Measurements from ENCODE around the gene IL9. TPM values are rescaled to one million over a fixed set of nuclear protein-coding genes. Genes with fewer than 3 reads are reported as not detected.
A peak's percentile ranks its signal among the peaks of the same experiment; 100 is the strongest.

Gene IL9
- total RNA-seq, 1 donor from 2014 or later, result not detected

DNA sequence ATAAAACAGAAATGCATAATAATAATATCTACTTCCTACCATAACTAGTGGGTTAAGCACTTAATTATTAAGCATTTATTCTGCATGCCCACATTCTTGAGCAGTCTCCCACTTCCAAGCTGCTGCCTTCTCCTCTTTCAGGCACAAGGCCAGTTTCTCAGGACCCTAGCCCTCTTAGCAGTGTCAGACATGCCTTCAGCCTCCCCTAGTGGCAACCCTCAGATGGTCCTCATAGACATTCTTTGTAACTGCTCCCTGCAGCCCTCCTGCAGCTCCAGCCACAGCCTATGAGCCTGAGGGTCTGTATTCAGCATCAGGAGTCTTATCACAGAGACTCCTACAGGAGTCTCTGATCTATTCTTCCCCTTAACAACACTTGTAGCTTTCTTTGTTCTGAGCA is 3.9 kb downstream of the IL9 start:
- no peak for DNase-seq (ENCODE audit: low read depth in 2 of 2)

DNA sequence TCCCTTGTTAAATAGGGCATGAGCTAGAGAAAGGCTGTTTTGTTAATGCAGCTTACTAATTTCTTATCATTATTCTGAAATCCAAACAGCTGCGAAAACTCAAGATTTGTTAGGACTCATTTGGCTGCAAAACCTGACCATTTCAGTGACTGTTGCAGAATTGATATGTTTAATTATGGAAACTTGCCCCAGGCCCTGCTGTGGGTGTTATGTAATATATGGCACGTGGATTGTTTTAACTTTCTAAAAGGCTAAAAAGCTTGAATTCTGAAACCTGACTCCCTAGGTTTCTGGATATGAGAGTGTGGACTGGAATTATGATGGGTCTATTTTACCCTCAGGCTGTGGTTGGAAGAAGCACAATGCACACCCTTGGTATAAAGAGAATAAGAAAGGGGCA is 4.4 kb downstream of the IL9 start:
- no peak for DNase-seq (ENCODE audit: low read depth in 2 of 2)

DNA sequence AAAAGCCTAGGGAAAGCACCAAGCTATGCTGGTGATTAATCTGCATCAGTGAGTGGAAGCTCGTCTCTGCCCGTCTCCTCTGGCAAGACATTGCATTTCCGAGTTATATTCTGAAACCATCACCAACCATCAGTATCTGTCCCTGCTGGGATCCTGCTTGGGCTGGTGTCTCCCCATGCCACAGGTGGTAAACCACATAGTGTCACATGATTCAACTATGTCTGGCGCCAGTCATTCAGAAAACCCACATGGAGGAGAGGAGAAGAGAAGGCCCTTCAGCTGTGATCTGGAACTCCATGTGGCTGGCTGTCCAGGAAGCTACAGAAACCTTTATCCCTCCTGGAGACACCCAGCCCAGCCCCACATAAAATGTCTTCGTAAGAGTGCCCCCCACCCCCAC is 4.8 kb downstream of the IL9 start:
- no peak for DNase-seq (ENCODE audit: low read depth in 2 of 2)

DNA sequence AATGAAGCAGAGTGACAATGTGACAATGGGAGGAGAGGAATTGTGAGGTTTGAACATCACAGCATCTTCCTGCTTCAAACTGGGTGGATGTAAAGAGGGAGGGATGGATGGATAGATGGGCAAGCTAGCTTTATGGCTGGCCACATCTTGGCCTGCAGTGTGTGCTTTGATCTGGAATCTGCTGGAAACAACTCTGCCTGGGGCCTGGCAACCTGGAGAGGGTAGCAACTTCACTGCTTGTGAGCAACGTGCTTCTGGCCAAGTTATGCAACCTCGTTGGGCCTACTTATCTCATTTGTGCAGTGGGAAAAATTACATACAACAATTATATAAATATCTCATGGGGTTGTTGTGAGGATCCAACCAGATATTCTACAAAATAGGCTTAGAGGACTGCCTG is 5.3 kb downstream of the IL9 start:
- DNase-seq (ENCODE audit: low read depth in 2 of 2), result no peak

DNA sequence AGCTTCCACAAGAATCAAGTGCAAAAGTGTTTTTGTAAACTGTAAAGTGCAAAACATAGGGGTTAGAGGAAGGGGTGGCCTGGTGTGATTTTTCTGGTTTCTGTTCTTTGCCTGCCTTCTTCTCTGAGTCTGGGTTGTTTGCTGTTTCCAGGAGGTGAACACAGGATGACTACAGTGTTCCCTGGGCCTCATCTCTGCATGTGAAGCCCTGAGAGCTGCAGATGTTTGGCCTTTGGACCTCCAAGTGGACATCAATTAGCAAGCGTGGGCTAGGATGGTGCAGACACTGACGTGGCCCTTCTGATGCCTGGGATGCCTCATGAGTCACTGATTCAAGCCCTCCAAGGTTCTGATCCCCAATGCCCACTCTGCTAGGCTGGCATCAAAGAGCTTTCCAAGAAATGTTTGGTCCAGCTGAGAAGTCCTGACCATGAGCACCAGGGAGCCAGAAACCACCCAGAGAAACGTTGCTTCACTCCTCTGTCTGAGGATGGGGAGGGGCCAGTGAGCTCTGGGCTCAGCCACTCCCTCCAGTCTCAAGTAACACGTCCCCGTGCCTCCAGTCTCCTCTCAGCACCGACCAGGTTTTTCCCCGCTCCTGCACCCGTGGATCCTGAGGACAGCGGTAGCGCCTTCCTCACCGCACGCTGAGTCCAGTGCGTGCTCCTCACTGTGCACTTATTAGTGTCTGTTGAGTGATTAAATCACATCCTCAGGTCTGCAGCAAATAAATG is 7.6 kb downstream of the IL9 start:
- no peak for DNase-seq (ENCODE audit: low read depth in 2 of 2)

DNA sequence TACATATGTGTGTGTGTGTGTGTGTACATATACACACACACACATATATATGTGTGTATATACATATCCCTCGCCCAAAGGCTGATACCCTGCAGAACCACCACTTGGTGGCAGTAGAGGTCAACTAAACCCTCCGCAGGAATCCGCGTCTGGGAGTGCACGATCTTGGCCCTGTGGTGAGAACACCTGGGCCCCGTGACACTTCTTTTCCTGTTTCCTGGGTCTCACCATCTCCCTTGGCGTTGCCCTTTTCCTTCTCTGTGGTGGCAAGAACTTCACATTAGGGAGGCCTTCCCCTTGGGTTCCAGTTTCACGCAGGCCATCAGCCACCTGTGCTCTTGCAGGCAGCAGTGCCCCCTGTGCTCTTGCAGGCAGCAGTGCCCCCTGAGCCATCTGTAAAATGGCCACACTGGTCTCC is 8.2 kb downstream of the IL9 start:
- peak; percentile 62 to 70 for DNase-seq (ENCODE audit: low read depth in 2 of 2)

DNA sequence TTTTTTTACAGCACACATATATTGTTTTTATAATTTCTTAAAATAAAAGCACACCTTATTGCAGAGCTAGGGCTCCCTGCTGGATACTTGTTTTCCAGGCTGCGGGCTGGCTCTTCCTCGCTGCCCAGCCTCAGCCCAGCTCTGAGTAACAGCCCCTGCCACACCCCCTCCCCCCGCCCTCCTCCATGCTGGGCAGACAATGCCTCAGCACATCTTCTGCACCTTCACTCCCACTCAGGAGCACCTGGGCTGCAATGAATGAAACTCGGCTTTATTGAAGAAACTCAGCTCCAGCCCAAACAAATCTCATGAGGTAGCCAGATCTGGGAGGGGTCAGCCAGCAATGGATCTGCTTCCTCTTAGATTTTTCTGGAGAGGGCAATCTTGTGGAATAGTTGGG is 9.5 kb downstream of the IL9 start:
- no peak for DNase-seq (ENCODE audit: low read depth in 2 of 2)

DNA sequence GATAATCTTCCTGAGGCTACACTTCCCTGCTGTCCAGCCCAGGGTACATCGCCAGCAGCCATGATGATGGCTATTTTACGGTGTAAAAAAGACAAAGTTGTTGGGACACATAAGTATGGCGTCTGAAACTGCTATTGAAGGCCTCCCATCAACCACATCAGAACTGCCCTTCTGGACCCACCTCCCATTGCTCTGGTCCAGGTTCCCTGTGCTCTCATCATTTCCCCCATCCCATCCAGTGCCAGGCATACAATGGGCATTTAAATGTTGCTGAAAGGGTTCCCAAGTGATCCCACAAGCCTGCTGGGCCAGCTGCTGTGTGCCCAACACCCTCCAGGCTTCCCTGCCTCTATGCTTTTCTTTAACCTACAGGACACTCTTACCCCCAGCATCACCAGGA is 10.6 kb downstream of the IL9 start:
- DNase-seq (ENCODE audit: low read depth in 2 of 2), result no peak

DNA sequence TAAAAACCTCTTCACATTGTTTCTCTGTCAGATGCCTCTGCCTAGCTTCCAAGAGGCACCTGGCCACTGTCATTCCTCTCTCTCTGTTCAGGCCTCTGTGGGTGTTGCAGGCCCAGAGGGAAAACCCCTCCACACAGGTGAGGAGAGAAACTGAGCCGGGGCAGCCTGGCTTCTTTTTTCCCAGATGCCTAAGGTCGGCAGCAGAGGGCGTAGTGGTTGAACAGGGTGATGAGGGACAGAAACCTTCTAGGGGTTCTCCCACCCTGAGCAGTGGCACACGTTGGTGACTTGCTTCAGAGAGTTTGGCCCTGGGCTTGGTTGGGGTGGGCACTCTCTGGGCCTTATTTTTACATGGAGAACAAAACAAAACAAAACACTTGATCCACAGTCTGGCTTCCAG is 12.2 kb downstream of the IL9 start:
- DNase-seq (ENCODE audit: low read depth in 2 of 2), result no peak

DNA sequence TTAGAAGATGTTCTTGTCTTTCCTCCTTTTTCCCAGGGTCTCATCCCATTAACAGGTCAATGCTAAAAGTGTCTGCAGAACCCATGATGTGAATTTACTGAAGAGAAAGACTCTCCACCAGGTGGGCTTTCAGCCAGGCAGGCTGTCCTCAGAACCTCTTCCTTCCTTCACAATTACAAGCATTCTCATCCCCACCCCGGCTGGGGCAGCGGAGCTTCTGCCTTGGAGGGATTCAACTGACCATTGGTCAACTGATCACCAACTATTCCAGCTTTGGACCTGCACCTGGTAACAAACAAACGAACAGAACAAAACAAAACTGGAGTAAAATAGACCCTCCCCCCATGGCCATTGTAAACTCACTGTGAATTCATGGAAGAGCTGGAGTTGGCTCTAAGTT is 12.6 kb downstream of the IL9 start:
- no peak for DNase-seq (ENCODE audit: low read depth in 2 of 2)

DNA sequence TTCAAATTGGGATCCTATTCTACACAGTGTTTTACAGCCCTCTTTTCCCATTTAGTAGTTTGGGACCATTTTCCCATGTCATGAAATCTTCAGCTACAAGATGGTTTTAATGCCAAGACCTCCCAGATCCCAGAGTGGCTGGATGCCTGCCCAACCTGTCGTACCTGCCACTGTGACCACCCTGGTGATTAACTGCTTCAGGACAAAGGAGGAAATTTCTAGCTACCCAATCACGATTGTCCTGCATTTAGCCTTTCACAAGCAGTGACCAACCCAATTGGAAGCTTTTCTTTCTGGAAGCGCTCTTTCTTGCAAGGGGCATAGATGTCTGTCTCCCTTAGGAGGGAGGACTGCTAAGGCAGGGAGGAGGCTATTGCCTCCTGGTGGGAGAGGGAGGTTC is 13.8 kb downstream of the IL9 start:
- DNase-seq (ENCODE audit: low read depth in 2 of 2), result no peak

DNA sequence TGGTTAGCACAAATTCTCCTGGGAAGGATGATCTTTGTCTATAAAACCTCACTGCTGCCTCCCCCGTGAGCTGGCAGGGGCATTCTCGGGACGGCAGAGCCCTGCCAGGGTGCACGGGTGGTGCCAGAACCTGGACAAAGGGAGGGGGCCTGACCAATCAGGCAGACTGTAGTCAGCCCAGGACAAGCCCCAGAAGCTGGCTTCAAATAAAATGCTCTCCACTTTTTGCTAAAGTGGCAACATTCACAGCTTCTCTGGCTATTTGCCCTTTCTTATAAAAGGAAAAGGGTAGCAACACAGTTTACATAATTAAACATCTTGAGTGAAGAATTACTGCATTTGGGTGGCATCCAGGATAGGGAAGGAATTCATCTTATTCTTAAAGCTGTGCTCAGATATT is 14.4 kb downstream of the IL9 start:
- DNase-seq (ENCODE audit: low read depth in 2 of 2), result no peak

DNA sequence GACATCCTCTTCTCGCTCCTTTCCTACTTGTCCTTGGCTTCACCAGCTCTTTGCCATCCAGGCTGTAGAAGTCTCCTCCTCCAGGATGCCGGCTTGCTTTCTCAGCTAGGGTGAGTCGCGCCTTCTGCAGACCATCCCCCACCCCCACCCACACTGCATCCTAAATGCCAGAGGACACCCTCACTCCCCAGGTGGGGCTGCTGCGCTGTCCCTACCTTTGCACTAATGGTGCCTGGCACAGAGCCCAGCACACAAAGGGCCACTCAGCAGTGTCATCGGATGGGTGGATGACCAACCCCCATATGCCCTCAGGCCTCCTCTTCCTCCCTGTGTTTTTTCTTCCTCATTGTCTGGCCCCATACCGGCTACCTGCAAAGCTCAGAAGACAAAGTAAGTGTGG is 14.8 kb downstream of the IL9 start:
- DNase-seq (ENCODE audit: low read depth in 2 of 2), result no peak

DNA sequence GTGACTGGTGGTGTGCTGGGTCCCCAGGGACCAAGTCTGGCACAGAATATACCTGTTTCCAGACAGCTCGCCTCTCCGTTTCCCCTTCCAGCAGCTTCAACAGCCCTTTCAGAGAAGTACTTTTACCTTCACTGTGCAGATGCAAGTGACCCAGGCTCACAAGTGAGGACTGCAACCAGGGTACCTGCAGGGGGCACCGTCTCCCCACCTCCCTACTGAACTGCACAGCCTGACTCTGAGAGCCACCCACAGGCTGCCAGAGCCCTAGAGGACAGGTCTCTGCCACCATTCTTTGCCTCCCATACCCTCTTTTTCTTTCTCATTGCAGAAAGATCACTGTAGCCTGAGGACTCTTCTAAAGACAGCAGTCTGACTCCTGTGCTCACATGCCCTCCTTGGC is 15.4 kb downstream of the IL9 start:
- peak in 1 of 2 donors; percentile 12 for DNase-seq (ENCODE audit: low read depth in 2 of 2)

DNA sequence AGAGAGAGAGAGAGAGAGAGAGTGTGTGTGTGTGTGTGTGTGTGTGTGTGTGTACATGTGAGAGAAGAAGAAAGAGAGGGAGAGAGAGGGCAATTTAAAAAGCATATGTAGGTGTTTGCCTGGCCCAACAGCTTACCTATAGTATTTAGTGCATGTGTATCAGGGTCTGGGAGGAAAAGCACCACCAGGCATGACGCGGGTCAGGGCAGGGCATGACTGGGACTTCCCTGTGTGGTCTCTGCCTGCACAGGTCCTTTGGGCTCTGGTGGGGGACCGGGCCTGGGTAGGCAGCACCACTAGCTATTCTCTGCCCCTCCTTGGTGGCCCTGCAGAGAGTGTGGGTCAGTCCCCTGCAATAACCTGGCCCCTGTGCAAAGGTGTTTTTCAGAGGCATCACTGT is 16.1 kb downstream of the IL9 start:
- DNase-seq (ENCODE audit: low read depth in 2 of 2), result no peak

DNA sequence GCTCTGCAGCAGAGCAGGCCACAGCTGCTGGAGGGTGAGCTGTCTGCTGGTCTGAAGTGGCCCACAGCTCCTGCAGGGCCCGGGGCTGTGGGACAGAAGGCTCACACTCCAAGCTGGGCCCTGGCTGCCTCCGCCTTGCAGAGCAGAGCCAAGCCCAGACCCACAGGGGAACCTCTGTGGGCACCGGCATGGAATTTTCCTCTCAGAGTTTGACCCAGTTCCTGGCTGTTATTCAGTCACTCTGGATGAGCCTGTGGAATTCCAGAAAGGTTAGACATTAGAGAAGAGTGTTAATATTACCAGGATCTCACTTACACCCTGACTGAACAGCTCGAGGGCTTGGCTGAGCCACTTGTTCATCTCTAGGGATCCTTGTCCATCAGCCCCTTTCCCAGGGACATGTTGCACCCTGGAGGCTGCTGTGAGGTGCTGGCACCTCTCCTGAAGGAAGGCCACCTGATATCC is 17.5 kb downstream of the IL9 start:
- no peak for DNase-seq (ENCODE audit: low read depth in 2 of 2)

DNA sequence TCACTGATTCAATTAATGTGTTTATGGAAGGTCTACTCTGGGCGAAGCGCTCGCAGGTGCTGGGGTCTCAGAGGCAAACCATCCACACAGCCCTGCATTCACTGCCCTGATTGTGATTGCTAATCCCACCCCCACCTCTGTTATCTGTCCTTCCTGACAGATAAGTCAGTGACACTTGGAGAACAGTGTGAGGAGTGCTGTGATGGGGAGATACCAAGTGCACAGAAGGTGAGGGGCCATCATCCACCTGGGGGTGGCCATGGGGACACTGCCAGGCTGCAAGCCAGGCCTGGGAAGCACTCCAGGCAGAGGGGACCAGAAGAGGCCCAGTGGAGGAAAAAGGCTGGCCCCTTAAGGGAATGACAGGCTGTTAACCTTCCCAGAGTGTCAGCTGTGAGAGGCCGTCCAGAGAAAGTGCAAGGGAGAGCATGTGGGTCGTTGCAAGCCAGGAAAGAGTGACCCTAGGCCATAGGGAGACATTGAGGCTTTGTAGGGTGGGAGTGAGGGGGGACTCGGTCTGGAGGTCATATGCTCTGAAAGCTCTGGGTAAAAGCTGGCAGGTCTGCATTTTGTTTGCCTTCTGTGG is 18.0 kb downstream of the IL9 start:
- DNase-seq (ENCODE audit: low read depth in 2 of 2), result no peak

DNA sequence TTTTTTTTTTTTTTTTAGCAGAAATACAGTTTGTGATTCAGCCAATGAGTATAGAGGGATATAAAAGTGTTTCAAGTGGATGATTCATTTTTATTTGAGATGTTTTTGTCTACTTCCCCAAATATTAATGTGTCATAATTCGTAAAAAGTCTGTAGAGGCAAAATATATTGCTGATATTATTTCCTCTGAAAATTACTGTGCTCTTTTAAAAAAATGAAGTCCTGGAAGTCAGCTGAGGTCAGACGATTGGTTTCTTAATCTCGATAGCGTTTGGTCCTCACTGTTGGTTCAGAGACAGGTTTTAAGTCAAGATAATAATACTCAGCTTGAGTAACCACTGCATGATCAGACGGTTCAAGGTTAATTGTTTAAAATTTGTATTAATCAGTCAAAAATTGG is 19.5 kb downstream of the IL9 start:
- DNase-seq (ENCODE audit: low read depth in 2 of 2), result no peak

DNA sequence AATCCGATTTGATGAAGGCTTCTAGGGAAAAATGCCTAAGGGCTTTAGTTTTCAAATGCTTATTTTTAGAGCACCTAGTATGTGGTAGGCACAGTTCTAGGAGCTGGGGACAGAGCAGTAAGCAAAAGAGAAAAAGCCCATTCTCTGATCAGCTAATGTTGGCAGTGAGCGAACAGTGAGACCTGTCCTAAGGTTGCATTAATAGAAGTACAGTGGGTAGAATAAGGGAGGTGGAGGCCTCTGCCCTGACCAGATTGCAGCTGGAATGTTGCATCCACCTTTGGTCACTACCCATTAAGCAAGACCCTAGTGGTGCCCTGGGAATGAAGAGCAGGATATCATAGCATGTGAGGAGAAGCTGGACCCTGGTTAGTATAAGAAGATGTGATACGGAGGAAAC is 20.1 kb downstream of the IL9 start:
- DNase-seq (ENCODE audit: low read depth in 2 of 2), result no peak

DNA sequence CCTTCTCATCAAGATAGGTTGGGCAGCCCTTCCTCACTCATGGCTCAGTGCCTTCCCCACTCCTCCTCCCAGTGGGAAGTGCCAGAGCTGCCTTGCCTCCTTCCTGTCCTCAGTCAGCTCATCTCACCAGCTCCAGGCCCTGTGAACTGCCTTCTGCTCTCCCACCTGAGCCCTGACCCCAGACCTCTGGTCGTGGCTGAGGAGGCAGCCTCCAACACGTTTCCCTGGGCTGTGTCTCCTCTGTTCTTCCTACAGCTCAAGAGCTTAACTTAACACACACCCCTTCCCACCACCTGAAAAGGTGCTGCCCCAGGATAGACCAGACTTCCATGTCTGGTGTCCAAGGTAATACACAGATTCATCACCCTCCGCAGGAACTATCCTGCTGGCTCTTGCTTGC is 21.2 kb downstream of the IL9 start:
- DNase-seq (ENCODE audit: low read depth in 2 of 2), result no peak

DNA sequence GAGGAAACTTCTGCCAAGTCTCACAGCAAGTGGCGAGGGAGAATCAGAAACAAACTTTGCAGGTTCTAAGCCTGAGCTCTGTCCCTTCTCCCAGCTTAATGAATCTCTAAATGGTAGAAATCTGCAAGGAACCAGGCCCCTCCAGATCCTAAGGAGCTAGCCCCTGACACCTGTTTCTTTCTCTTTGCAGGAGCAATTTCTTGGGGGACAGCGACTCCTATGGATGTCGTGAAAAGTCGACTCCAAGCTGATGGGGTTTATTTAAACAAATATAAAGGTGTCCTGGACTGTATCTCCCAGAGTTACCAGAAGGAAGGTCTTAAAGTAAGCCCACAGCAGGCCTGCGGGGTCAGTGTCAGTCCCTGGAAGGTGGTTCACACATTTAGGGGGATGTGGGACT is 21.8 kb downstream of the IL9 start:
- no peak for DNase-seq (ENCODE audit: low read depth in 2 of 2)

DNA sequence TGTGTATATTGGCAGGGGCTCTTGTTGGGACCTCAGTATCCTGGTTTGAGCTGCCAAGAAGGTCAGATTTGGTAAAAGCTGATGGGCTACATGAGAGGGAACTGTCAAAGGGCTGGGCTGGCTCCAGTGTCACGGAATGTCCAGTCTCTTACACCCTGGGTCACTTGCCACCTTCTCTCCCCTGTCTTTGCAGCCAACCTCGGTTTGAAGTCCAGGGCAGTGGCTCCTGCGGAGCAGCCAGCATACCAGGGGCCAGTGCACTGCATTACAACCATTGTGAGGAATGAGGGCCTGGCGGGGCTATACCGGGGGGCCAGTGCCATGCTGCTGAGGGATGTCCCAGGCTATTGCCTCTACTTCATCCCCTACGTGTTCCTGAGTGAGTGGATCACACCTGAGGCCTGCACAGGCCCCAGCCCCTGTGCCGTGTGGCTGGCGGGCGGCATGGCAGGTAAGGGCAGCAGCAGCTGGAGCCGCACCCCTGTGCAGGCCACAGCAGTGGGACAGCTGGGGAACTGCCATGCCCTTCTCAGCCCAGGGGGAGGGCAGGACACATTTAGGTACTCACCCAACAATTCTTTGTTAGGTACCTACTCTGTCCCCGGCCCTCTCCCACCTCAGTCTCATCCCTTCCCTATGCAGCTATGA is 24.2 kb downstream of the IL9 start:
- no peak for DNase-seq (ENCODE audit: low read depth in 2 of 2)

DNA sequence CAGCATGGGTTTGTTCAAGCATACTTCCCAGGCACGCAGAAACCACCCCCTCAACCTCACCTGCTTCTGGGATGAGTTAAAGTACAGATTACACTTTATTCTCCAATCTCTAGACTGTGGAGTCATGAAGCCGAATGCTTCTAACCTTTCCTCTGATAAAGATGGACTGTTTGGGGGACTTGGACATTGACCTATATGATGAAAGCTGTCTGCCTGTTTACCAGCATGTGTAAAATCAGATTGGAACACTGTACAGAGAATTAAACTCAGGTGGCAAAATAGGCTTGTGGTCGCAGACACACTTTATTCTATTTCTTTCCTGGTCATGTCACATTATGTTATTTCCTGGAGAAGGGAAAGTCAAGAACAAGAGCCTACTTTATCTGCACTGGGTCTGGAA is 25.7 kb downstream of the IL9 start:
- no peak for DNase-seq (ENCODE audit: low read depth in 2 of 2)

Data from lung microvascular endothelial cell (primary cell).